Common myeloid progenitor, CD34-positive (primary cell): ENCODE data around the gene GTSE1. TPM values are rescaled to one million over a fixed set of nuclear protein-coding genes. Genes with fewer than 3 reads are reported as not detected.

ENCODE experiments used
- CTCF ChIA-PET: fragments of 350-600 bp; sonication (Branson Sonifier 250); formaldehyde crosslinking; loops from one replicate; lab custom pipeline; 2021; ENCODE audit warnings: antibody characterized with exemption; lab: Charles Lee
- POLR2A ChIA-PET: fragments of 350-600 bp; sonication (Branson Sonifier 250); formaldehyde crosslinking; loops from one replicate; lab custom pipeline; 2021; ENCODE audit warnings: antibody characterized with exemption; lab: Charles Lee
- DNase-seq, 3 donors: peaks; one replicate each; pipeline versions ENCODE4 v3.0.0 to v3.0.0-alpha.2; 2013
- H3K27ac ChIP-seq, 2 experiments: 1 replicate in 1 of 2; 2 replicates in 1 of 2; pipeline ENCODE4 v1.7.0; 2013; ENCODE audit warnings: inconsistent platforms in 2 of 2, low read length in 2 of 2, mild to moderate bottlenecking in 2 of 2, low read depth in 1 of 2, moderate library complexity in 1 of 2; ENCODE audit not compliant: severe bottlenecking in 2 of 2, insufficient read depth in 1 of 2, poor library complexity in 1 of 2
- H3K27me3 ChIP-seq, 5 experiments: replicated peaks in 2 of 5; 1 replicate in 3 of 5; 2 replicates in 2 of 5; pipeline versions ENCODE4 v1.6.1 to v1.7.0; 2013; ENCODE audit warnings: low read length in 4 of 5, mild to moderate bottlenecking in 2 of 5, moderate library complexity in 2 of 5, inconsistent platforms in 1 of 5; ENCODE audit not compliant: insufficient read depth in 5 of 5, control insufficient read depth in 4 of 5
- H3K36me3 ChIP-seq, 4 experiments: 1 replicate in 2 of 4; 2 replicates in 2 of 4; pipeline versions ENCODE4 v1.6.1 to v1.7.0; 2013; ENCODE audit warnings: low read length in 3 of 4, control low read depth in 1 of 4, mild to moderate bottlenecking in 1 of 4; ENCODE audit not compliant: control insufficient read depth in 4 of 4, insufficient read depth in 4 of 4
- H3K4me1 ChIP-seq, 4 experiments: 1 replicate in 3 of 4; 2 replicates in 1 of 4; pipeline versions ENCODE4 v1.6.1 to v1.7.1; 2013; ENCODE audit warnings: low read length in 3 of 4, mild to moderate bottlenecking in 3 of 4, control low read depth in 1 of 4, inconsistent platforms in 1 of 4, moderate library complexity in 1 of 4; ENCODE audit not compliant: control insufficient read depth in 4 of 4, insufficient read depth in 4 of 4; ENCODE audit errors: control extremely low read depth in 1 of 4
- H3K4me3 ChIP-seq, 7 experiments: 1 replicate in 4 of 7; 2 replicates in 3 of 7; pipeline versions ENCODE4 v1.5.1 to v1.7.0; 2013; ENCODE audit warnings: mild to moderate bottlenecking in 7 of 7, low read length in 6 of 7, moderate library complexity in 6 of 7, inconsistent platforms in 2 of 7, low read depth in 2 of 7, control low read depth in 1 of 7; ENCODE audit not compliant: insufficient read depth in 4 of 7, control insufficient read depth in 1 of 7; ENCODE audit errors: extremely low read depth in 1 of 7
- H3K9me3 ChIP-seq, 5 experiments: 1 replicate in 4 of 5; 2 replicates in 1 of 5; pipeline versions ENCODE4 v1.6.1 to v1.7.1; 2013; ENCODE audit warnings: low read length in 4 of 5, mild to moderate bottlenecking in 2 of 5, inconsistent platforms in 1 of 5, low read depth in 1 of 5, moderate library complexity in 1 of 5; ENCODE audit not compliant: control insufficient read depth in 4 of 5, insufficient read depth in 2 of 5; ENCODE audit errors: control extremely low read depth in 1 of 5
- WGBS: methylation state at CpG from one replicate; pipeline ENCODE4 v1.1.5; 2013; ENCODE audit not compliant: insufficient coverage; 5-methylcytosine and 5-hydroxymethylcytosine counted together
- polyA plus RNA-seq: library from polyadenylated mRNA; unstranded; fragments of 120-200 nt; gene quantifications from one replicate; pipeline ENCODE4 v1.2.1, GENCODE V29; 2013

The GTSE1 gene, protein sequence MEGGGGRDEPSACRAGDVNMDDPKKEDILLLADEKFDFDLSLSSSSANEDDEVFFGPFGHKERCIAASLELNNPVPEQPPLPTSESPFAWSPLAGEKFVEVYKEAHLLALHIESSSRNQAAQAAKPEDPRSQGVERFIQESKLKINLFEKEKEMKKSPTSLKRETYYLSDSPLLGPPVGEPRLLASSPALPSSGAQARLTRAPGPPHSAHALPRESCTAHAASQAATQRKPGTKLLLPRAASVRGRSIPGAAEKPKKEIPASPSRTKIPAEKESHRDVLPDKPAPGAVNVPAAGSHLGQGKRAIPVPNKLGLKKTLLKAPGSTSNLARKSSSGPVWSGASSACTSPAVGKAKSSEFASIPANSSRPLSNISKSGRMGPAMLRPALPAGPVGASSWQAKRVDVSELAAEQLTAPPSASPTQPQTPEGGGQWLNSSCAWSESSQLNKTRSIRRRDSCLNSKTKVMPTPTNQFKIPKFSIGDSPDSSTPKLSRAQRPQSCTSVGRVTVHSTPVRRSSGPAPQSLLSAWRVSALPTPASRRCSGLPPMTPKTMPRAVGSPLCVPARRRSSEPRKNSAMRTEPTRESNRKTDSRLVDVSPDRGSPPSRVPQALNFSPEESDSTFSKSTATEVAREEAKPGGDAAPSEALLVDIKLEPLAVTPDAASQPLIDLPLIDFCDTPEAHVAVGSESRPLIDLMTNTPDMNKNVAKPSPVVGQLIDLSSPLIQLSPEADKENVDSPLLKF
- 1.1 TPM for polyA plus RNA-seq

DNA sequence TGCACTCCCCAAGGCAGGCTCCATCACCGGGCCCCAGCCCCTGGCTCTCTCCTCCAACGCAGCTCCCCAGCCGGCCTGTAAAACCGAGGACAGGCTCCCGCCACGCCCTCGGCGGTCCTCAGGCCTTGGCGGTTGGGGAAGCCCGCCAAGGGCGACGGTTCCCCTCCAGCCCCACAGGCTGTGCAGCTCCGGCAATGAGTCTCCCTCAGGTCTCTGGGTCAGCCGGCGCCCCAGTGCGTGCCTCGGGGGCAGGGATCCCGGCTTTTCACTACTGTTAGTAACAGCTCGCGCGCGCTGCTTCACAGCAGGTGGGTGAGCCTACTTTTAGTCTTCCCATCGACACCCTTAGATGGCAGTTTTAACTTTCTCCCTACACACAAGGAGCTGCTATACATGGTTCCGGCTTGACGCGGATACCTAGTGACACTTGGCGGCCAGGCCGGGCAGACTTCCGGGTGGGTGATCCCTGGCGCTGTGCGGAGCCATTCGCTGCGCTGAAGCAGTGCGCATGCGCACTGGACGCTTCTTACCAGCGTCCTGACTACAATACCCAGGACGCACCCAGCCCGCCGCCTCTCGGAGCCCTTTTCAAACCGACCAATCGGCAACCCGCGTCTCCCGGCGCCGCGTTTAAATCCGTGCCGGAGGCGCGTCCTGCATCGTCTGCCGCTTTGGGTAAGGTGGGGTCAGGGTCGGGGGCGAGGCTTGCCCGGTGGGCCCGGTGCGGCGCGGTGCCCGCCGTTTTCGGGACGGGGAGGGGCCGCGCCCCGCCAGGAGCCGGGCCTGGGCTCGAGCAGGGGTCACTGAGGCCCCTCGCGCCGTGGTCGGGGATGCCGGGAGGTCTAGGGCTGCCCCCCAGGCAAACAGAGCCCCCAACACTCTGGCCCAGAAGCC lies at the start of gene GTSE1:
Gene GTSE1 (plus strand): TSS at position 614 of the 894 bp plus-strand sequence. CDS start 531 bp downstream, outside the sequence.
- CTCF ChIA-PET: interaction anchor here (0.9 to 1.7 kb wide), 11 partner anchors 11 to 176 kb away, joined by 3 to 7 read pairs (median 5); partner anchors contain the start of genes PKDREJ and TTC38
- Histone ChIP-seq H3K4me3 (peak within 1 kb of the TSS; percentile 43 to 87 (median 75)), H3K4me1 (peaks cover 5 to 47% (median 37%) of the 10 kb centered on the region in 4 experiments), H3K27ac (peak within 1 kb of the TSS; percentile 70 to 83), H3K36me3 (peaks cover 2 to 34% (median 15%) of the 10 kb centered on the region in 4 experiments), H3K27me3 (no peaks in the 10 kb centered on the region), H3K9me3 (peaks cover 0 to 3% (median 0%) of the 10 kb centered on the region in 5 experiments)
- DNase-seq: peak; percentile 97 to 99 (median 98)
- WGBS: 1% methylated on average over 50 of the region's 76 CpGs
- POLR2A ChIA-PET: interaction anchor here (0.6 to 1.2 kb wide), 4 partner anchors 8 to 147 kb away, joined by 3 to 4 read pairs (median 4); partner anchors contain the start of gene CDPF1

DNA sequence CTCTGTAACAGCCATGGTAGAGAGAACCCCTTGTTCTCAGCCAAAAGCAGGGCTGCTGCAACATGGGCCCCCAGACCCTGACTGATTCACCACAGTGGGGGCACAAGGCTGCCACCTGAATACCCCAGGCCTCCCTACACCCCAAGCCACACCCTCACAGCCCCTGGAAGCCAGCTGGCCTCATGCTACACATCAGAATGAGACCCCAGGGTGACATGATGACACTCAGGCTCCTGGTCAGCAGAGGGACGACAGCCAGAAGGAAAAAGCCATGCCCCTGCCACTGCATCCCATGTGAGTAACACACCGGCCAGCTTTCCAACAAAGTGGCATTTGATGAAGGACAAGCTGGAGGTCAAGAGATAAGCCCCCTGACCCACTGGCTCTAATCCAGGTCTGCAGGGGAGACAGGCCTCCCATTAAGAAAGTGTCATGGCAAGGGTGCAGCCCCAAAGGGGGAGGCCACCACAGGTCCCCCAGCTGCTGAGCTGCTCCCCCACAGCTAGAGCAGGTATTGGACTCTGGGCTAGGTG lies 49.2 kb upstream of the GTSE1 start:
- Histone ChIP-seq H3K9me3 (no peaks in the 10 kb centered on the region), H3K27me3 (no peaks in the 10 kb centered on the region), H3K36me3 (peaks cover 0 to 20% (median 11%) of the 10 kb centered on the region in 4 experiments), H3K4me1 (peaks cover 0 to 16% (median 14%) of the 10 kb centered on the region in 4 experiments), H3K4me3 (no peak overlapping the region), H3K27ac (no peak overlapping the region)
- ChIA-PET CTCF (interaction anchor here (1.0 to 3.7 kb wide), 5 partner anchors 8 to 241 kb away, joined by 3 to 13 read pairs (median 3); no protein-coding TSS in a partner anchor), POLR2A (no interaction called here)
- WGBS: 92% methylated on average over 1 of the region's 2 CpGs
- DNase-seq: no peak

DNA sequence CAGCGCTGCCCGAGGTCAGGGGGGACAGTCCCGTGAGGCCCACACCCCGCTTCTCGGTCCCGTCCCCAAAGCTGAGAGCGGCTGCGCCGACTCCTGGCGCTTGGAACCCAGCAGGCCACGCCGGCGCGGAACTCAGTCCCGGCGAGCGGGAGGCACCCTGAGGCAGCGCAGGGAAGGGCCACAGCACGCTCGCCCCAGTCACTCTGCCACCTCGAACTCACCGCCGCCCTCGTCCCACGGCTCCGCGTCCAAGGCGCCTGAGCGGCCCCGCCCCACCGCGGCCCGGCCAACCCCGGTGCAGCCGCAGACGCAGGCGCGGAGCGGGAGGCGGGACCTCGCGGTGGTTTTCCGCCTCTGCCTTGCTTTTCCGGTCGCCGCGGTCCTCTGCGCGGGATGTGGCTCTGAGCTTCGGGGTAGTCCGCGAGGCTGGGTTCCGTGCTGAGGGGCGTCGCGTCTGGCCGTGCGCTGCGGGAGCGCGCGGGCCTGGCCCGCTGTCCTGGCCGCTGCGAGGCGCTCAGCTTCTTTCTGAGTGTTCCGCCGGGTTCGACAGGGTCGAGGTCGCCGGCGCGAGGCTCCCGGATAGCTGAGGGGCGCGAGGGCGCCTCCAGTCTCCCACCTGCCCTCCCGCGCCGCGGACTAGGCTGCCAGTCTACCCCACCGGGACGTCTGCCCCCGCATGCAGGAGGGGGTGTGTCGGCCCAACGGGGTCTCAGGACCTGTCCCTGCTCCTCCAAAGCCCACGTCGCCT lies 46.5 kb upstream of the GTSE1 start, which contains the start of gene CDPF1:
Gene CDPF1 (minus strand): TSS at position 259 of the 748 bp plus-strand sequence. CDS start 2,009 bp downstream, outside the sequence.
- WGBS: under 1% methylated on average over 70 of the region's 89 CpGs
- H3K36me3 ChIP-seq: peaks cover 0 to 6% (median 0%) of the 10 kb centered on the region in 4 experiments
- H3K27ac ChIP-seq: peak within 1 kb of the TSS in 1 of 2 experiments; percentile 66
- peak within 1 kb of the TSS; percentile 45 to 85 (median 69) for H3K4me3 ChIP-seq
- H3K27me3 ChIP-seq: no peaks in the 10 kb centered on the region
- POLR2A ChIA-PET: interaction anchor here (1.0 to 1.6 kb wide), 5 partner anchors 9 to 46 kb away, joined by 3 to 9 read pairs (median 4); partner anchors contain the start of gene GTSE1
- DNase-seq: peak; percentile 88 to 93 (median 92)
- H3K4me1 ChIP-seq: peaks cover 0 to 19% (median 14%) of the 10 kb centered on the region in 4 experiments
- H3K9me3 ChIP-seq: no peaks in the 10 kb centered on the region
- CTCF ChIA-PET: interaction anchor here (0.7 to 3.7 kb wide), 5 partner anchors 9 to 128 kb away, joined by 3 to 13 read pairs (median 8); no protein-coding TSS in a partner anchor

DNA sequence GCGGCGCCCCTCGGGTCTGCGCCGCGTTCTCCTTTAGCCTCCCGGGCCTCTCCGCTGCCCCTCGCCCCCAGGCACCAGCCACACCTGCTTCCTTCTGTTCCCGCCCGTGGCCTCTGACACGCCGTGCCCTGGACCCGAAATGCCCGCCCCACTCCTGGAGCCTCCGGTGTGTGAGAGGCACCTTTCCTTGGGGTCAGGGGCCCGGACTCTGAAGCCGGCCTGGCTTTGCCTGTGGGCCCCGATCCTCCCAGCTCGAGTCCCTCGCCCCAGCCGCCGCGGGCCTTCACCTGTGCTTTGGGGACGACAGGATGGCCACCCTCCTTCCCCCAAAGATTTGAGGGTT lies 45.9 kb upstream of the GTSE1 start:
- no peaks in the 10 kb centered on the region for H3K27me3 ChIP-seq
- CTCF ChIA-PET: interaction anchor here (2.7 to 3.7 kb wide), 3 partner anchors 11 to 128 kb away, joined by 9 to 13 read pairs (median 10); no protein-coding TSS in a partner anchor
- DNase-seq: no peak
- peaks cover 0 to 2% (median 0%) of the 10 kb centered on the region in 4 experiments for H3K36me3 ChIP-seq
- 7% methylated on average over 25 of the region's 25 CpGs for WGBS
- H3K4me3 ChIP-seq: peak overlapping the region; percentile 45 to 85 (median 69)
- peak overlapping the region in 1 of 2 experiments; percentile 66 for H3K27ac ChIP-seq
- POLR2A ChIA-PET: interaction anchor here (1.0 to 1.6 kb wide), 4 partner anchors 9 to 46 kb away, joined by 3 to 9 read pairs (median 4); partner anchors contain the start of gene GTSE1
- H3K4me1 ChIP-seq: peaks cover 0 to 19% (median 14%) of the 10 kb centered on the region in 4 experiments
- no peaks in the 10 kb centered on the region for H3K9me3 ChIP-seq

DNA sequence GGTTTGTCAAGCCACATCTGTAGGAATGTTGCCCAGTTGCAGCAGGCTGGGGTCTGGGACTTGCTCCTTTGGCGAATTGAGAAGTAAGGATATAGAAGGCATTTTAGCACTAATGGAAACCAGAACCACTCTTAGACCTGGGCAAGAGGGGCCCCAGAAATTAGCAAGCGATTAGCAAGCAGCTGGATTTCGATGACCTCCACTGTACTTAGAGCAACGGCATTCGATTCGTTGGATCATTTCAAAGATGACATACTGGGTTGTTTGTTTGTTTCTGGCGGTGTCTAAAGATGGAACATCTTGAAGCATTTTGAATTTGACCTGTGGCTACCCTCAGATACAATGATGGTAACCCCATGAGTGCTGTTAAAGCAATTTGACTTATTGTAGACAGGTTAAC lies 45.4 kb upstream of the GTSE1 start:
- Histone ChIP-seq H3K36me3 (peaks cover 0 to 2% (median 0%) of the 10 kb centered on the region in 4 experiments), H3K9me3 (no peaks in the 10 kb centered on the region), H3K27me3 (no peaks in the 10 kb centered on the region), H3K4me1 (peaks cover 0 to 19% (median 14%) of the 10 kb centered on the region in 4 experiments), H3K4me3 (peak overlapping the region in 5 of 7 experiments; percentile 65 to 85 (median 77)), H3K27ac (no peak overlapping the region)
- no peak for DNase-seq
- POLR2A ChIA-PET: interaction anchor here (1.6 kb wide), 2 partner anchors 8 to 45 kb away, joined by 3 to 4 read pairs; partner anchors contain the start of gene GTSE1
- WGBS: 93% methylated on average over 7 of the region's 7 CpGs
- CTCF ChIA-PET: interaction anchor here (2.7 to 3.1 kb wide), 2 partner anchors 10 to 37 kb away, joined by 9 to 10 read pairs; no protein-coding TSS in a partner anchor
